Stimulated activated naive CD4-positive, alpha-beta T cell treated with Interleukin-2 at 50 U/mL for 16 hours (primary cell): ENCODE measurements around the gene EWSR1.
"Not testable (repeated sequence)": the region's sequence is repeated elsewhere in the genome, so short reads cannot be mapped to it uniquely, and the experiment has no call there.

Experiments used
- DNase-seq: peaks from one replicate; lab custom pipeline; 2025; lab: John Stamatoyannopoulos, UW

The EWSR1 gene

DNA sequence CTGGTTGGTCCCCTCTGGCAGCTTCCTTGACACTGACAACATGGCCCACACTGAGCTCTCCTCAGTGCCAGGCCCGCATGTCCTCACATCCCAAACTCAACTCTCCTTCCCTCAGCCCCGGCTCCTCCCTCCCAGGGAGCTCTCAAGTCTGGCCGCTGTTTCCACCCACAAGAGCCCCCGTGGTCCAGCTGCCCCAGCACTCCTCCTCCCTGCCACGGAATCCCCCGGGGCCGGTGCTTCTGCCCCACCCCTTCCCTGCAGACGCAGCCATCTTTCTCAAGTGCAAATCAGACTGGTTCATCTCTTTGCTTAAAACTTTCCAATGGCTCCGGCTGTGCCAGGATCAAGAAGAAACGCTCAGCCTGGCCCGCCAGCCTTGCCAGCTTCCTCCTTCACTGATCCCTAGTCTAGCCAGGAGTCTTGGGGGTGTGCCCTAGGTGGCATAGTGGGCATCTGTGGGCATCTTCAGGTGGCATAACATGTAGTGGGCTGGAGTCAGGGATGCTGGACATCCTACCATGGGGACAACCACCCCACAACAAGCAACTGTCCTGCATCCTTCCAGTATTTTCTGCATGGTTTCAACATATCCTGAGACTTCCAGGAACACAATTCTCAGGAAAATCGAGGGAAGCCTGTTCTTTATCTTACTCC is 69.7 kb downstream of the EWSR1 start:
- DNase-seq, result no peak

DNA sequence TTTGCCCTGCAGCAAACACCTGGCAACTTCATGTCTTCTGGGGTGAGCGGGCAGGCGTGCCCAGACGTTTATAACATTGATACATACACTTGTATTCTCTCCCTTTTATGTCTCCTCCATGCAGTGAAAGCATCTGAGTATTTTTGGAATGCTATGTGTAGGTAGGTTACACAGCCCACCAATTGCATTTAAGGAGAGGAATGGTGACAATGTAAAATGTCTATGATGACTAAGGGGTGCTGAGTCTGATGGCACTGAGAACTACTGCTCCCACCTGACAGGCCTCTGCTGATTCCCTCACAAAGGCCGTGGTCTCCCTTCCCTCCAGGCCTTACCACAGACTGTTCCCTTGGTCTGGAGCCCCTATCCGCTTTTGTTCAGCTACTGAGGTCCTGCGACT is 70.3 kb downstream of the EWSR1 start:
- no peak for DNase-seq

DNA sequence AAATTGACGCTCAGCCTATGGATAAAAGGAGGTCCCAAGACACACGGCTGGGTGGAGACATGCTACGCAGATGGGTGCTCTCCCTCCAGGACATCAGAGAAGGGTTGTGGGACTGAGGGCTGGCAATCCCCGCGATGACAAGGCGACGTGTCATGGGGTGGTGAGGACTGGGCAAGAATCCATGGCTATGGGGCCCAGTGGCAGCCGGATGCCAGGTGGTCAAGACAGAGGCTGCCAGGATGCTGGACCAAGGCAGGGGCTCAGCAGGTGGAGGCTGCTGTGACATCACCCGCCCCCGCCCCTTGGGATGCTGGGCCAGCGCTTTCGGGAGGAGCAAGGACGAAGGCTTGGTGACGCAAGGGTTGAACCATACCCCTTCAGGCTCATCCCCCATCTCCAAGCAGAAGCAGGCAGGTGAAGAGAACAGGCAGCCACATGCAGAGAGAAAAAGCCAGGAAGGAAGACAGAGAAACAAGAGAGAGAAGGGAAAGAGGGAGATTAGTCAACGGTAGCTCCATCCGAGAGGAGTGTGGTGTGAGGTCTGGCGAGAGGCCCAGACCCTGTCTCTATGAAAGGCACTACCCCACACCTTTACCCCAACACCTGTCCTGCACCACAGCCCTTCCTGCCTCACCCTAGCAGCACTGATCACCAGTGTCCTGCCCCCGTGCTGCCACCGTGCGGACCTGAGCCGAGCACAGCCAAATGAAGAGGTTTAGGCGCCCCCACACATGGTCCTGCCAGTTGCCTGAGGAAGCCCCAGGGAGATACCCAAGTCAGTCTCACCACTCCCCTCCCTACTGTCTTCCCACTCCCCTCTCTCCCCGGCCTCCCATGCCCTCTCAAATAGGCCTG is 71.5 kb downstream of the EWSR1 start:
- DNase-seq, result no peak

DNA sequence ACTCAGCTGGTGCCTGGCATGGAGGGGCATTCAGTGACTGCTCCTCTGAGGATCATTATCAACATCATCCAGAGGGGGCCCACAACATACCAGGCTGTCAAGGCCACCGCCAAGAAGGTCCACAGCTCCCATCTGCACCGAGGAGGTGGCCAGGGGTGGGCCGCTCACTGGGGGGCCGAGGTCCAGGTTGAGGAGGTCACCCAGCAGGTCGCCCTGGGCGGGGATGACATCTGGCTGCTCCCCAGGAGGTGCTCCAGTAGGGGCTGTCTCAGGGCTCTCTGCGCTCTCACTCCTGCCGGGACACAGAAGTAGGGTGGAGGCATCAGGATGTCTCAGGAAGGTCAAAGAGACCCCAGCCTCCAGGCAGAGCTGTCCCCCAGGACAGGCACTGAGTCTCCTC is 72.5 kb downstream of the EWSR1 start:
- no peak for DNase-seq

DNA sequence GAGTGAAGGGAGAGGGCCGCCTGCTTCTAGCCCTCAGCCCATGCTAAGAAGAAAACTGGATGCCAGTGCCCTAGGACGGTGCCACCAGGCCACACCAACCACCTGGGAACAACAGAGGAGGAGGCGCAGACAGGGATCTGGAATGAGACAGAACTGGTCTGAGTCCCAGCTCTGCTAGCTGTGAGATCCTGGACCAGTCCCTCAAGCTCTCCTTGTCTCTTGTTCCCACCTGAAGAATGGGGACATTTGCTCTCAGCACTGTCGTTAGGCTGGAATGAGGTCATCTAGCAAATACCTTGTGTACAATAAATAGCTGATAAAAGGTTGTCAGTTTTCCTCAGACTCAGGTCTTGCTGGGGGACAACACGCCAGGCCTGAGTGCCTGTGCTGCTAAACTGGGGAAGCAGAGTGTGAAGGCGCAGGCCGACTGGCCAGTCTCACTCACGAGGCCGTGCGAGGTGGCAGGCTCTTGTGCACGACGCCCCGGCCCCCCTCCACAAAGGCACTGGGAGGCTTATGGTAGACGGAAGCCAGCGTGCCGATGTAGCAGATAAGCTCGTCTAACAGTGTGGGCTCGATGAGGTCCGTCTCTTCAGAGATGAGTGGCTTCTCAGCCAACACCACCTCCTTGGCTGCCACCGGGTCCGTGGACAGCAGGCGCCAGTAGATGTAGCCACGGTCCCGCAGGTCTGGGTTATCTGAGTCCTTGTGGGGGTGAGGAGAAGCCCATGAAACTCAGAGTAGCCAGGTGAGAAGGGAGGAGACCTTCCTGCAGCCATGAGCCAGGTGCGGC is 73.2 kb downstream of the EWSR1 start:
- DNase-seq, result no peak

DNA sequence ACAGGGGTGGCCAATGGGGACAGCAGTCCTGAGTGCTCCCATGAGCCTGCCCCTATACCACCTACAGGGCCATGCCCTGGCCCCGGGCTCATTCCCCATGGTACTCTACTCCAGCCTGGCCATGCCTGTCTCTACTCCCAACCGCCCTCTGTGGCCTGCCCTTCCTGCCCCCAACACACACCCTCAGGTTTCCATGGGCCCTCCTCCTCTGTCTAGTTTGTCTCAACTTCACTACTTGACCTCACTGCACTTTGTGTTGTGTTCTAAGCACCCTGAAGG is 73.7 kb downstream of the EWSR1 start:
- no peak for DNase-seq

DNA sequence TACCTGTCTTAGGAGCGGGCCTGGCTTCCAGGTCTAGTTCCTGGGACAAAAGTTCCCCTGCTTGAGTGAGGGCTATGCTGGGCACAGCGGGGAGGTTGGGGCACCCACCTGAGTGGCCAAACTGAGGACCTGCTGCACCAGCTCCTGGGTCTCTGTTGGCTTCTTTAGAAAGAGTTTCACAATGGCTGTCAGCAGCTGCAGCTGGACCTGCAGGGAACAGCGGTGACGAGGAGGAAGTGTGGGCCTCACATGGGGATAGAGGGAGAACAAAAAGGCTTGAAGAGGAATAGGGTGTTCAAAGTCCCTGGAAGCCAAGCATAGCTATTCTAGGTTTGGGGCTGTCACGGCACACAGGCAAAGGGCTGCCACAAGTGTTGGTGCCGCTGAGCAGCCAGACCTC is 74.1 kb downstream of the EWSR1 start:
- DNase-seq, result no peak

DNA sequence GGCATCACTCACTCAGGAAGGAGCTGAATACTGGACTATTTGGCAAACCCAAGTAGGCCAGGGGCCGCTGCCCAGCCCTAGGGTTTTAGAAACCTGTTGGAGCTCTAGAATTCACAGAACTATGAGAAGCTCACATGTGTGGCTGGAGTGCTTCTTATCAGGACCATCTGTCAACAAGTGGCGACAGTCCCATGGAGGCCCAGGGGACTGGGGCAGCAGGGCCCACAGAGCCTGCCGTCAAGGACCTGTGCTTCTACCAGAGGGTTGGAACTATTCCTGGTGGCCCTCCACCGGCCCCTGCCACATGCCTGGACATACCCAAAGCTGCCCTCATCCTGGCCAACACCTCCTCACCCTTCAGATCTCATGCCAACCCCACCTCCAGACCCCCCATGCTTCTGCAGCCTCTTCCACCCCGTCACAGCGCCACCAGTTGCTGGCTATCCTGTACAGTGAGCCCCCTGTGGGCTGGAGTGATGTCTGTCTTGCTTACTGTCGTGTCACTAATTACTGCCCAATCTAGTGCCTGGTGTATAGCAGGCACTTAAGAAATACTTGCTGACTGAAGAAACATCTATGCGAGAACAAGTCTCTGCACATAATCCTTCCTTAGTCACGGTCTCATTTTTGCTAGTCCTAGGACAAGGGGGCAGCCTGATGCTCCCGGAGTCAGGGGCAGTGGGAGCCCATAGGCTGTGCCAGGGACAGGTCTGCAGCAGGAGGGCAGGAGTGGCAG is 74.7 kb downstream of the EWSR1 start:
- DNase-seq, result no peak

DNA sequence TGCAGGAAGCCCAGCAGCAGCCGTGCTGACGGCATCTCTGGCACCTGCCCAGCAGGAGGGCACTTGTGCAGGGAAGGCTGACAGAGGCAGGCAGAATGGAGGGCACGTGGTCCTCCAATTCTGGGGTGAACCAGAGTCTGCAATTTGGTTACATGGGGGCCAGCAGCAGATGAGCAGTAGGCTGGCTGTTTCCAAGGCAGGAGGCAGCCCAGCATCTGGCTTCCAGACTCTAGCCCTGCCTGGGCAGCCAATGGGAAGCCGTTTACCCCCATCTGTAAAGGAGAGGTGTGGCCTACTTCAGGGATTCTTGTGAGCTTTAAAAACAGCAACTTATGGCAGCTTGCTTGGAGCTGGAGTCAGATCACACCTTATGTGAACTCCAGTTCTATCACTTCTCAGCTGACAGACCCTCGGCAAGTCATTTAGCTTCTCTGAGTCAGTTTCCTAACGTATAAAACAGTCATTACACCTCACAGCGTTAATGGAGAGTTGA is 75.3 kb downstream of the EWSR1 start:
- DNase-seq, result no peak

DNA sequence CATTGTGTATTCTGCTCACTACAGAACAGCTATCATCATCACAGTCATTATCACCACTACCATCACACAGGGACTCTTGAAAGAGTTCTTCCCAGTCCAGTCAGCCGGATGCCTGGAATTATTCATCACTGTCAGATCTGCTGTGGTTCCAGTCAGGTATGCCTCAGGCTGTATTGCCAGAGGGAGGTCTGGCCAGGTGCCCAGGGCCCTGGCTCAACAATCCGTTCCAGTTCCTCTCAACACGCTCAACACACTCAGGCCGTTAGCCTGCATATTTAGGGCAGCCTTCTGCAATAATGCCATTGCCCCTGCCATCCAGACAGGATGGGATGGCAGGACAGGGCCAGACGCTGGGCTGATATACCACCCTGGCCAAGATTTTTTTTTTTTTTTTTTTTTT is 76.1 kb downstream of the EWSR1 start:
- no peak for DNase-seq

DNA sequence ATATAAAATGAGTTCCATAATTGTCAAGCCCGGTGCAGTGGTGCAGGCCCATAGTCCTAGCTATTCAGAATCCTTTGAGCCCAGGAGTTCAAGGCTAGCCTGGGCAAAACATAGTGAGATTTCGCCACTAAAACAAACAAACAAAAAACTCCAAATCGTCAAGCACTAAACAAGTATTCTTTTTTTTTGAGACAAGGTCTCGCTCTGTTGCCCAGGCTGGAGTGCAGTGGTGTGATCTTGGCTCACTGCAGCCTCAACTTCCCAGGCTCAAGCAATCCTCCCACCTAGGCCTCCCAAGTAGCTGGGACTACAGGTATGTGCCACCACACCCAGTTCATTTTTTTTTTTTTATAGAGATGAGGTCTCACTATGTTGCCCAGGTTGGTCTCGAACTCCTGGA is 76.8 kb downstream of the EWSR1 start:
- not testable (repeated sequence) for DNase-seq

DNA sequence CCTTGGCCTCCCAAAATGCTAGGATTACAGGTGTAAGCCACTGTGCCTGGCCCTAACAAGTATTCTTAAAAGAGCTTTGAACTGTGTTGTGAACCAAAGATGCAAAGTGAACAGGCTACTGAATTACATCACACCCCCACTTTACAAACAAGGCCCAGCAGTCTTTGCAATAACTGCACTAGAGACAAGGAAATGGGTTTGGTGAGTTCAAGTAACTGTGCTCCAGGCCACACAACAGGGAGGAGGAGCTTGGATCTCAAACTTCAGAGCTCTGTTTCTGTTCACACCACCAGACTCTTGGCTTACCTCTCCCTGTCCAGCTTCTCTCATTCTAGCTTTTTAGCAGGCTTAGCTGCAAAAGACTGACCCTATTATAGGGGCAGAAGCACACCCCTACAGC is 77.9 kb downstream of the EWSR1 start:
- DNase-seq, result no peak

DNA sequence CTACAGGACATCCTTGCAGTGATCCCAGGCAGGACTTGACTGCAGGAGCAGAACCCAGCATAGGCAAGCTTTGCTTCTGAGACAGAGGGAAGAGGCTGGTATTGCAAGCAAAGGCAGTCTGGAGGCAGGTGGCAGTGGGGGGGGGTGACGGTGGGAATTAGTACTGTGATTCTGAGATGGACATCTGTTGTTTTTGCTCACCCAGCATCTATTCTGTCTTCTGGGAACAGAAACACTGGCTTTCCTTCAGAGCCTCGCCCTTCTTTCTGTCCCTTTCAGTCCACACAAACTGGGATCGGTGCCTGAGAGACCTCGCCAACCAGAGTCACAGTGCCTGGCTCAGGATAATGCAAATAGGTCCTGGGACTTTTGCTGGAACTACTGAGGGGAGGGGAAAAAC is 78.6 kb downstream of the EWSR1 start:
- no peak for DNase-seq

DNA sequence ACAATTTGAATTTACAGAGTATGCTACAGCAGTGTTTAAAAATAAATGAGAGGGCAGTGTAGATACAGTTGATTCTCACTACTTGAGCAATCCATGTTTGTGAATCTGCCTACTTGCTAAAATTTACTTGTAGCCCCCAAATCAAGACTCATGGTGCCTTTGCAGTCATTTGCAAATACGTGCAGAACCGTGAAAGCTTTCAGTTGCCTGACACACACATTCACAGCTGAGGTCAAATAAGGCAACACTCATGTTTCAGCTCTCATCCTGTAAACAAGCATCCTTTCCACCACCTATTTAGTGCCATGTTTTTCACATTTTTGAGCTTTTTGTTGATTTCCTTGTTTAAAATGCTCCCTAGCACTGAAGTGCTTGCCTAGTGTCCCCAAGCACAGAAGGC is 80.0 kb downstream of the EWSR1 start:
- DNase-seq, result no peak

DNA sequence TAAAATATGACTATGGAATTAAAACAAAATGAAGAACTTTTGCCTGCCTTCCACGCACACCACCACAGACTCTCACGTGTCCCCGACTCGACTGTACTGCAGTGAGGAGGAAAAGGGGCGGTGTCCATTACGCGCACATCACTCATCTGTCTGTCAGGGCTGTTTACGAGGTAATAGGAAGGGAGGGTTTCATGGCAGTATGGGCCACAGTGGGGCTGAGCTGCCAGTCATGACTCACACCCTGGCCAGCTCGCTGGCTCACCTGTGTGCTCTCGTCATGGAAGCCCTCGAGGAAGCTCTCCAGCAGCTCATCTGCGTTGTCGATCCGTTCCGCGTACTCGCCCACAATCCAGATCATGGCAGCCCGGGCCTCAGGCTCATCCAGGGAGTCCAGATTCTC is 80.9 kb downstream of the EWSR1 start:
- DNase-seq, result no peak
